Mesothelial cell of epicardium (in vitro differentiated cells): ENCODE data around the gene TSPAN12. TPM values are rescaled to one million over a fixed set of nuclear protein-coding genes. Genes with fewer than 3 reads are reported as not detected.
A peak's percentile ranks its signal among the peaks of the same experiment; 100 is the strongest.
"Not testable (repeated sequence)": the region's sequence is repeated elsewhere in the genome, so short reads cannot be mapped to it uniquely, and the experiment has no call there.

Source experiments
- DNase-seq, 2 experiments: peaks; one replicate each; pipeline ENCODE4 v3.0.0; 2021; ENCODE audit warnings: low spot score in 2 of 2; ENCODE audit not compliant: unreplicated experiment in 2 of 2
- H3K27ac Mint-ChIP-seq: 2 replicates; pipeline ENCODE4 v1.8.0; 2021; ENCODE audit warnings: mixed read lengths
- H3K27me3 Mint-ChIP-seq: 2 replicates; pipeline ENCODE4 v1.8.0; 2021; ENCODE audit warnings: low read depth, mixed read lengths
- H3K36me3 Mint-ChIP-seq: 2 replicates; pipeline ENCODE4 v1.8.0; 2021; ENCODE audit warnings: mixed read lengths
- H3K4me1 Mint-ChIP-seq: 2 replicates; pipeline ENCODE4 v1.8.0; 2021; ENCODE audit warnings: mixed read lengths
- H3K4me3 Mint-ChIP-seq: 2 replicates; pipeline ENCODE4 v1.8.0; 2021; ENCODE audit warnings: mild to moderate bottlenecking, moderate library complexity, mixed read lengths
- H3K9me3 Mint-ChIP-seq: 2 replicates; pipeline ENCODE4 v1.8.0; 2021; ENCODE audit warnings: mixed read lengths
- CTCF ChIP-seq: fragments of 200-600 bp; sonication (generic); IDR thresholded peaks from one replicate; pipeline ENCODE4 v1.5.0; 2021; ENCODE audit warnings: antibody characterized with exemption; ENCODE audit not compliant: unreplicated experiment
- total RNA-seq: library from RNA; stranded (reverse); gene quantifications from 3 replicates; pipeline ENCODE4 v1.2.1, GENCODE V29; 2021

TSPAN12 gene
- 6.3 to 7.4 TPM (median 7.3 TPM) in 3 replicates for total RNA-seq

GRCh38 chr7:120857588-120858573 lies at the start of gene TSPAN12:
TSS of gene TSPAN12 (minus strand) at chr7:120858144. CDS start at chr7:120856763, 1,381 bp downstream.
- H3K4me1 Mint-ChIP-seq = peaks cover 19% of the 10 kb centered on the region
- peak within 1 kb of the TSS; percentile 96 for H3K4me3 Mint-ChIP-seq
- no peaks in the 10 kb centered on the region for H3K9me3 Mint-ChIP-seq
- peak; percentile 49 for TF ChIP-seq CTCF
- peaks cover 2% of the 10 kb centered on the region for H3K27me3 Mint-ChIP-seq
- peak; percentile 56 to 82 for DNase-seq
- peak within 1 kb of the TSS; percentile 97 for H3K27ac Mint-ChIP-seq
- no peaks in the 10 kb centered on the region for H3K36me3 Mint-ChIP-seq

- Mint-ChIP-seq H3K9me3 (peaks cover 31% of the 10 kb centered on the region), H3K27me3 (no peaks in the 10 kb centered on the region), H3K4me3 (no peak overlapping the region), H3K4me1 (peaks cover 16% of the 10 kb centered on the region), H3K36me3 (peaks cover 15% of the 10 kb centered on the region), H3K27ac (peak overlapping the region; percentile 51)
- DNase-seq = no peak
- no peak for TF ChIP-seq CTCF
These were observed 41.0 kb upstream of the TSPAN12 start for GRCh38 chr7:120898715-120899499.

- not testable (repeated sequence) for H3K27me3 Mint-ChIP-seq, DNase-seq, H3K4me3 Mint-ChIP-seq, H3K27ac Mint-ChIP-seq
- Mint-ChIP-seq H3K9me3 (peaks cover 45% of the 10 kb centered on the region), H3K4me1 (peaks cover 16% of the 10 kb centered on the region), H3K36me3 (peaks cover 16% of the 10 kb centered on the region)
These were observed 37.3 kb upstream of the TSPAN12 start for GRCh38 chr7:120895253-120895652.

GRCh38 chr7:120885602-120886001 lies 27.7 kb upstream of the TSPAN12 start:
- not testable (repeated sequence) for DNase-seq, H3K27me3 Mint-ChIP-seq, H3K36me3 Mint-ChIP-seq, H3K27ac Mint-ChIP-seq, H3K4me3 Mint-ChIP-seq
- Mint-ChIP-seq H3K9me3 (peaks cover 14% of the 10 kb centered on the region), H3K4me1 (peaks cover 11% of the 10 kb centered on the region)

GRCh38 chr7:120877701-120878100 lies 19.8 kb upstream of the TSPAN12 start:
- Mint-ChIP-seq H3K4me3 (no peak overlapping the region), H3K36me3 (no peaks in the 10 kb centered on the region), H3K27me3 (no peaks in the 10 kb centered on the region), H3K9me3 (no peaks in the 10 kb centered on the region), H3K4me1 (peaks cover 29% of the 10 kb centered on the region), H3K27ac (peak overlapping the region; percentile 57)
- no peak for TF ChIP-seq CTCF
- no peak for DNase-seq

GRCh38 chr7:120876922-120877321 lies 19.0 kb upstream of the TSPAN12 start:
- H3K27me3 Mint-ChIP-seq = no peaks in the 10 kb centered on the region
- no peaks in the 10 kb centered on the region for H3K9me3 Mint-ChIP-seq
- H3K36me3 Mint-ChIP-seq = no peaks in the 10 kb centered on the region
- no peak for DNase-seq
- peak overlapping the region; percentile 48 for H3K27ac Mint-ChIP-seq
- no peak for TF ChIP-seq CTCF
- H3K4me1 Mint-ChIP-seq = peaks cover 33% of the 10 kb centered on the region
- no peak overlapping the region for H3K4me3 Mint-ChIP-seq
